ENCODE measurements around the gene GLO1.
A peak's percentile ranks its signal among the peaks of the same experiment; 100 is the strongest.

DNA sequence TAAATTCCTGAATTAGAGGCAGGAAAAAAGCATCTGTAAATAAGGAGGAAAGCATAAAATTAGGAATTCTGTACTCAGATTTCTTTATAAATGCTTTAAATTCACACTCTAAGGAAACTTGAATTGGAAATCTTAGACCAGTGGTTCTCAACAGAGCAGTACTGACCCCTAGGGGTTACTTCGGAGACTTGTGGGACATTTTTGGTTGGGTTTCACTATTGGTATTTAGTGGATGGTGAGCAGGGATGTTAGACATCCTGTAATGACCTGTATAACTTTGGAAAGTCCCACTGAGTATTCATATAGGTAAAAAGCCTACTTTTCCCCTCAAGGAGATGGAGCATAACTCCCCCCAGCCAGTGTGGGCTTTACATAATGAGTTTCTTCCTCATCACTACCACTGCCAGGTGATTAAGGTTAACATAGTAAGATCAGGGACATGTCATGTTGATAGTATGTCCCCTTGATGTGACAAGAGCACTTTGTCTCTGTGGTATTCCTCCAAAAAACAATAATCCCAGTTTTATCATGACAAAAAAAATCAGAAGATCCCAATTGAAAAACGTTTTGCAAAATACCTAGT is 31.0 kb downstream of the GLO1 start:
- peak; percentile 52 to 76 (median 62) for TF ChIP-seq CTCF (IDR thresholded peaks at IDR 0.05)
- TF ChIP-seq POLR2A (IDR thresholded peaks at IDR 0.05): no peak
